Brain microvascular endothelial cell (primary cell): ENCODE data around the gene ZNF385A.
A peak's percentile ranks its signal among the peaks of the same experiment; 100 is the strongest.

Experiments
- DNase-seq: peaks from one replicate; pipeline ENCODE4 v3.0.0-alpha.2; 2020
- H3K27ac ChIP-seq: fragments of 250-450 bp; sonication (Bioruptor Pico); 2 replicates; pipeline ENCODE4 v1.5.1; 2020; ENCODE audit warnings: mild to moderate bottlenecking, moderate library complexity
- H3K27me3 ChIP-seq: fragments of 250-450 bp; sonication (Bioruptor Pico); replicated peaks from 2 replicates; pipeline ENCODE4 v1.5.1; 2020; ENCODE audit warnings: mild to moderate bottlenecking
- H3K36me3 ChIP-seq: fragments of 250-450 bp; sonication (Bioruptor Pico); replicated peaks from 2 replicates; pipeline ENCODE4 v1.5.1; 2020; ENCODE audit warnings: mild to moderate bottlenecking
- H3K4me3 ChIP-seq: 2 replicates; pipeline ENCODE4 v1.5.1; 2011; ENCODE audit warnings: low read depth, mild to moderate bottlenecking, control low read depth, low read length, moderate library complexity
- in situ Hi-C: cut with HindIII; loops from 2 replicates; pipeline ENCODE4 v1.10.0; 2017; ENCODE audit warnings: low sequenced_read_pairs, low pct_ligation_motif_present
- TF ChIP-seq, protein P1 (sequence below): IDR thresholded peaks from 2 replicates; pipeline ENCODE4 v1.5.1; 2011; ENCODE audit warnings: low read depth, mild to moderate bottlenecking, moderate library complexity, low read length, control low read depth, inconsistent platforms; ENCODE audit errors: missing control alignments

ZNF385A gene

DNA sequence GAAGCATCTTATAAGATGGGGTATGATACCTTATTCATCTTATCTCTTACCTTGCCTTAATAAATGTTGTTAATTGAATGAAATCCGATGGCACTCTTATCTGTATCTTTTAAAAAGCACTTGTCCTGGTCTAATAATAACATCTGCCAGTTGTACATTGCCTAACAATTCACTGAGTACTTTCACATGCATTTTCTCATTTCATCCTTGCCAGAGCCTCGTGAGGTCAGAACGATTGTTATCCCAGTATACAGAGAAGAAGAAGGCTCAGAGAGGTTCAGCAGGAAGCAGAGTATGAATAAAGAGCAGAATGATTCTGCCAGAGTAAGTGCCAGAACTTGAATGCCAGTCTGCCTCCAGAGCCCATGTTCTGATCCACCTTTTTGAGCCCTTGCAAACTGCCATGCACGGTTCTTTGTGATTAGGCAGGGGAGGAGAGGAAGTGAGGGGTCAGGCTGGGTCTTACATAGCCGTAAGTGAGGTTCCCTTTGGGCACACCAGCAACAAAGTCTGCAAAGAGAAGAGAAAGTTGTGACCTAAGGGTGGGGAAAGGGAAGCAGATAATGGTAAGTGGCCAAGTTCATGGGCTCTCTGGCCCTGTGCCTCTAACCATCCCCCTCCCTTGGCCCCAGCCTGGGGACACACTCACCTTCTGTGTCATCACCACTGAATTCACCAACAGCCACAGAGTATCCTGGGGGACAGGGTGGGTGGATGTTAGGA, 22.8 kb upstream of the ZNF385A start:
- no peak for DNase-seq
- TF ChIP-seq, protein P1, sequence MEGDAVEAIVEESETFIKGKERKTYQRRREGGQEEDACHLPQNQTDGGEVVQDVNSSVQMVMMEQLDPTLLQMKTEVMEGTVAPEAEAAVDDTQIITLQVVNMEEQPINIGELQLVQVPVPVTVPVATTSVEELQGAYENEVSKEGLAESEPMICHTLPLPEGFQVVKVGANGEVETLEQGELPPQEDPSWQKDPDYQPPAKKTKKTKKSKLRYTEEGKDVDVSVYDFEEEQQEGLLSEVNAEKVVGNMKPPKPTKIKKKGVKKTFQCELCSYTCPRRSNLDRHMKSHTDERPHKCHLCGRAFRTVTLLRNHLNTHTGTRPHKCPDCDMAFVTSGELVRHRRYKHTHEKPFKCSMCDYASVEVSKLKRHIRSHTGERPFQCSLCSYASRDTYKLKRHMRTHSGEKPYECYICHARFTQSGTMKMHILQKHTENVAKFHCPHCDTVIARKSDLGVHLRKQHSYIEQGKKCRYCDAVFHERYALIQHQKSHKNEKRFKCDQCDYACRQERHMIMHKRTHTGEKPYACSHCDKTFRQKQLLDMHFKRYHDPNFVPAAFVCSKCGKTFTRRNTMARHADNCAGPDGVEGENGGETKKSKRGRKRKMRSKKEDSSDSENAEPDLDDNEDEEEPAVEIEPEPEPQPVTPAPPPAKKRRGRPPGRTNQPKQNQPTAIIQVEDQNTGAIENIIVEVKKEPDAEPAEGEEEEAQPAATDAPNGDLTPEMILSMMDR, result no peak
- peaks cover 76% of the 10 kb centered on the region for H3K36me3 ChIP-seq
- in situ Hi-C loops, result no loop called here
- no peak overlapping the region for H3K27ac ChIP-seq
- no peak overlapping the region for H3K4me3 ChIP-seq
- H3K27me3 ChIP-seq, result no peaks in the 10 kb centered on the region

DNA sequence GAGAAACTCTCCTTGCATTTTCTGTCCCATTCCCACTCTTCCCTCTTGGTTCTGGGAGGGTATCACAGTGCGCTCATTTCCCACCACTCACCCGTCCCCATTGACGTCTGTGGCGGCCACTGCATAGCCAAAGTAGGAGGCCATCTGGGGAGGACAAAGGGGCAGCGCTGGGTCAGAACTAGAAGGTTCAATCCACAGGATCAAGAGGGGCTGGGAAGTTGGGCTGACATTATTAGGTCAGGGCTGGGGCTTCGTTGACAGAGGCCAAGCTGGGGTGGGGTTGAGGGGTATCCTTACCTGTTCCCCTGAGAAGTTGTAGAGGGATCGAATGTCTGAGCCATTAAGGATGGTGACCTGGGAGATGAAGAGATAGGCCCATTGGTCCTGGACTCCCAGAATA, 21.0 kb upstream of the ZNF385A start:
- TF ChIP-seq, protein P1, result no peak
- in situ Hi-C loops, result no loop called here
- Histone ChIP-seq H3K27ac (no peak overlapping the region), H3K27me3 (no peaks in the 10 kb centered on the region), H3K4me3 (no peak overlapping the region), H3K36me3 (peaks cover 89% of the 10 kb centered on the region)
- no peak for DNase-seq

DNA sequence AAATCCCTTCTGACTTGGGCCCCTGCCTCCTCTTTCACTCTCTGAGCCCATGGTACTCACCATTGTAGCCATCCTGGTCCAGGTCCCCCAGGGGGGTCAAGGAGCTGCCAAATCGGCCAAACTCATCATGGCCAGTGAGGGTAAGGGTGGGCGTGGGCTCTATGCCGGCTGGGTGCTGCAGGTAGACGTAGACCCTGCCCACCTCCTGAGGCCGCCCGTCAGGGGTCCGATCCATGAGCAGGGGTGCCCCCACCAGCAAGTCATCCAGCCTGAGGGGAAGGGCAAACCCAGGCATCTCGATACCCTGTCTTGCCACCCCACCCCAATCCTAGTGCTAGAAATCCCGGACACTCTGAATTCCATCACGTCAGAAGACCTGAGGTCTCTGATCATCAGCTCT, 20.6 kb upstream of the ZNF385A start:
- Histone ChIP-seq H3K36me3 (peaks cover 94% of the 10 kb centered on the region), H3K27me3 (no peaks in the 10 kb centered on the region), H3K27ac (no peak overlapping the region), H3K4me3 (no peak overlapping the region)
- in situ Hi-C loops, result no loop called here
- TF ChIP-seq, protein P1, result no peak
- no peak for DNase-seq

DNA sequence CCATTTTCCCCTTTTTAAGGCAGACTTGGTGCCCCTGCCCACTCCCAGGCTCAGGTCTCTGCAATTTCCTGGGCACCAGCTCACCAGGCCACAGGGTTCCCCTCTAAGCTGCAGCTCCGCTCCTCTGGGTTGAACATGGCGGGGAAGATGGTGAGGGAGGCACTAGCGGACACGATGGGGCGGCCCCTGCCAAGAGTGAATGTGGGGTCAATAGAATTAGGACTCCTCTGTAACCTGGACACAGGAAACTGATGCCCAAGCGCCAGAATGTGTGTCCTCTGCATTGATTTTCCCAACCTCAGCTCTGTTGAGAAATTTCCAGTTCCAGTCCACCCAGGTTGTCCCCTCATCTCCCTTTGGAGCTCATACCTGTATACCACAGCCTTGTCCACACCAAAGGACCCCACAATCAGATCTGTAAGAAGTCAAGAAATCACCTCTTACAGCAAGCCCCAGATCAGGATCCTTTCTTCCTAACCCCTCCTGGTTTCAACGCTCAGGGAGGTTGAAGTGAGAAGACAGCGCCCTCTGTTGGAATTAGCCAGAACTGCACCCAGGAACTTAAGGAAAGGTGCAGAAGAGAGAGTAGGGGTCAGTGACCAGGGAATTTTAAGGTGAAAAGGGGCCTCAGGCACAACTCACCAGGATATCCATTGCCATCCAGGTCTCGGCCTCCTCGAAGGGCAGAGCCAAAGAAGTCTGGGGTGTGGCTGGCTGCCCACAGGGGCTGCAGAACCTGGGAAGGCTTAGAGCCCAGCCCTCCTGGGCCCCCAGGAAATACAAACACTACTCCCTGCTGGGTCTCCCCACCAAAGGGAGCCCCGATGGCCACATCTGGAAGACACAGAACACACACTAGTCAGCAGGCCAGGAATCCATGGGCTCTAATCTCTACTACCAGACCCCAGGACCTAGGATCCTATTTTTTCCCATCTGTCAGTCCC, 19.8 kb upstream of the ZNF385A start:
- H3K27ac ChIP-seq, result no peak overlapping the region
- H3K4me3 ChIP-seq, result no peak overlapping the region
- peaks cover 98% of the 10 kb centered on the region for H3K36me3 ChIP-seq
- TF ChIP-seq, protein P1, result peak; percentile 98
- in situ Hi-C loops, result no loop called here
- DNase-seq, result no peak
- H3K27me3 ChIP-seq, result no peaks in the 10 kb centered on the region

DNA sequence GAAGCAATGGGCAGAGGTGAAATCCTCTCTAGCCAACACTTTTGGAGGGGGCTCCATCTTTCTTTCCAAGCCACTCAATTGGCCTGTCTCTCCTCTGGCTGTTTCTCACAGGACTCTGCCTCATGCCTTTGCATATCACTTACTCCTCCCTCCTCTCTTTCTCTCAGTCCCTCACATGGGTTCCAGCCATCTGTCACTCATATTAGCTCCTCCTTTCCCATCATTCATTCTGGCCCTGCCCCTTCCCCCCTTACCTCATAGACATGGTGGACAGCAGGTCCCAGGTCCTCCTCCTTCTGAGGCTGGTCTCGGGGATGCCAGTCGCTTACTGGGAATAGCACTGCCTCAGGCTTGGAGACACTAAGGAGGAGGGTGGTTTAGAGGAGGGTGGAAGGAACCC, 16.6 kb upstream of the ZNF385A start:
- TF ChIP-seq, protein P1, result no peak
- DNase-seq, result no peak
- Histone ChIP-seq H3K27me3 (no peaks in the 10 kb centered on the region), H3K27ac (no peak overlapping the region), H3K36me3 (peaks cover 98% of the 10 kb centered on the region), H3K4me3 (no peak overlapping the region)
- in situ Hi-C loops, result no loop called here
